H1 (cell line): Measurements from ENCODE around the gene RHOG. TPM values are rescaled to one million over a fixed set of nuclear protein-coding genes. Genes with fewer than 3 reads are reported as not detected.

Source experiments
- CTCF ChIA-PET: fragments of 300-600 bp; sonication (Branson Sonifier 250); formaldehyde crosslinking; loops from one replicate; lab custom pipeline; 2021; ENCODE audit not compliant: partially characterized antibody; lab: Charles Lee
- POLR2A ChIA-PET: fragments of 300-600 bp; sonication (Branson Sonifier 250); formaldehyde crosslinking; loops from one replicate; lab custom pipeline; 2021; ENCODE audit warnings: inconsistent platforms; ENCODE audit not compliant: partially characterized antibody; lab: Charles Lee
- DNase-seq, 2 experiments: peaks; one replicate each; pipeline versions ENCODE4 v3.0.0 to v3.0.0-alpha.2; 2010 to 2022; ENCODE audit warnings: low spot score in 2 of 2, low read depth in 1 of 2, mixed read lengths in 1 of 2
- FAIRE-seq: peaks from 2 replicates; lab custom pipeline; 2011; peaks lifted over from hg19 to GRCh38; lab: Jason Lieb, UNC
- H2AFZ ChIP-seq: 2 replicates; pipeline ENCODE4 v1.8.1; 2012; ENCODE audit warnings: low read length, inconsistent platforms
- H2AK5ac ChIP-seq: 2 replicates; pipeline ENCODE4 v1.6.1; 2013; ENCODE audit warnings: low read depth, low read length
- H2BK120ac ChIP-seq: replicated peaks from 2 replicates; pipeline ENCODE3; 2013; ENCODE audit warnings: low read depth, low read length, inconsistent platforms
- H2BK12ac ChIP-seq: 2 replicates; pipeline ENCODE4 v1.6.1; 2013; ENCODE audit warnings: low read depth, low read length
- H2BK15ac ChIP-seq: 2 replicates; pipeline ENCODE4 v1.6.1; 2013; ENCODE audit warnings: low read length
- H2BK20ac ChIP-seq: 2 replicates; pipeline ENCODE4 v1.6.1; 2013; ENCODE audit warnings: low read length
- H2BK5ac ChIP-seq: 2 replicates; pipeline ENCODE4 v1.6.1; 2013; ENCODE audit warnings: low read depth, low read length
- H3K14ac ChIP-seq: 2 replicates; pipeline ENCODE4 v1.6.1; 2013; ENCODE audit warnings: inconsistent platforms; ENCODE audit not compliant: insufficient read length
- H3K18ac ChIP-seq: 2 replicates; pipeline ENCODE4 v1.6.1; 2013; ENCODE audit warnings: low read length; ENCODE audit errors: extremely low read depth
- H3K23ac ChIP-seq: 2 replicates; pipeline ENCODE4 v1.6.1; 2013; ENCODE audit warnings: inconsistent platforms; ENCODE audit not compliant: insufficient read length
- H3K23me2 ChIP-seq: 2 replicates; pipeline ENCODE4 v1.6.1; 2013; ENCODE audit warnings: low read depth, low read length
- H3K27ac ChIP-seq: 2 replicates; pipeline ENCODE4 v1.6.1; 2011; ENCODE audit warnings: low read depth, low read length, inconsistent platforms
- H3K27me3 ChIP-seq, 4 experiments: replicated peaks in 1 of 4; 1 replicate in 1 of 4; 2 replicates in 3 of 4; pipeline versions ENCODE4 v1.6.1 to v1.8.1; 2011 to 2013; ENCODE audit warnings: low read length in 3 of 4, mild to moderate bottlenecking in 3 of 4, inconsistent platforms in 2 of 4, mixed read lengths in 2 of 4, moderate library complexity in 1 of 4; ENCODE audit not compliant: control insufficient read depth in 3 of 4, insufficient read depth in 3 of 4; ENCODE audit errors: extremely low read depth in 1 of 4
- H3K36me3 ChIP-seq, 4 experiments: 2 replicates each; pipeline versions ENCODE4 v1.6.1 to v1.8.1; 2011 to 2013; ENCODE audit warnings: mild to moderate bottlenecking in 4 of 4, low read length in 3 of 4, moderate library complexity in 2 of 4, control low read depth in 1 of 4, inconsistent platforms in 1 of 4; ENCODE audit not compliant: insufficient read depth in 4 of 4, control insufficient read depth in 2 of 4
- H3K4ac ChIP-seq: replicated peaks from 2 replicates; pipeline ENCODE3; 2013; ENCODE audit warnings: low read length, low read depth, mixed read lengths, inconsistent platforms; ENCODE audit not compliant: insufficient read length
- H3K4me1 ChIP-seq, 4 experiments: replicated peaks in 1 of 4; 1 replicate in 1 of 4; 2 replicates in 3 of 4; pipeline versions ENCODE4 v1.6.1 to v1.8.1; 2011 to 2013; ENCODE audit warnings: low read length in 3 of 4, inconsistent platforms in 2 of 4, mixed read lengths in 1 of 4; ENCODE audit not compliant: insufficient read depth in 4 of 4, control insufficient read depth in 3 of 4
- H3K4me2 ChIP-seq, 2 experiments: 2 replicates each; pipeline versions ENCODE4 v1.6.1 to v1.8.1; 2011 to 2013; ENCODE audit warnings: low read depth in 2 of 2, low read length in 2 of 2, control low read depth in 1 of 2, inconsistent platforms in 1 of 2, mild to moderate bottlenecking in 1 of 2; ENCODE audit not compliant: insufficient read depth in 1 of 2
- H3K4me3 ChIP-seq, 4 experiments: fragments of 200-600, 300-600 bp in 1 of 4; sonication (generic), shearing (Covaris generic), sonication (Bioruptor Twin) in 1 of 4; 2 replicates each; pipeline versions ENCODE4 v1.5.1 to v1.8.1; 2011 to 2016; ENCODE audit warnings: low read length in 4 of 4, low read depth in 3 of 4, control low read depth in 2 of 4, inconsistent platforms in 2 of 4, mild to moderate bottlenecking in 2 of 4, mixed read lengths in 1 of 4, moderate library complexity in 1 of 4; ENCODE audit not compliant: insufficient read depth in 2 of 4; ENCODE audit errors: extremely low read depth in 1 of 4
- H3K56ac ChIP-seq: replicated peaks from 2 replicates; pipeline ENCODE3; 2013; ENCODE audit warnings: low read depth, mild to moderate bottlenecking, mixed read lengths, low read length, inconsistent platforms; ENCODE audit not compliant: insufficient read length
- H3K79me1 ChIP-seq: 2 replicates; pipeline ENCODE4 v1.6.1; 2013; ENCODE audit warnings: low read depth, low read length, control low read depth
- H3K79me2 ChIP-seq, 2 experiments: 2 replicates each; pipeline versions ENCODE4 v1.6.1 to v1.8.1; 2012 to 2013; ENCODE audit warnings: low read length in 2 of 2, mild to moderate bottlenecking in 2 of 2, inconsistent platforms in 1 of 2; ENCODE audit not compliant: insufficient read depth in 2 of 2, control insufficient read depth in 1 of 2
- H3K9ac ChIP-seq, 4 experiments: replicated peaks in 1 of 4; 1 replicate in 1 of 4; 2 replicates in 3 of 4; pipeline versions ENCODE4 v1.6.1 to v1.8.1; 2011 to 2013; ENCODE audit warnings: low read depth in 3 of 4, low read length in 3 of 4, control low read depth in 2 of 4, mild to moderate bottlenecking in 2 of 4, moderate library complexity in 2 of 4, inconsistent platforms in 1 of 4; ENCODE audit errors: extremely low read depth in 1 of 4
- H3K9me3 ChIP-seq, 2 experiments: 2 replicates each; pipeline versions ENCODE4 v1.6.1 to v1.8.1; 2012 to 2013; ENCODE audit warnings: mild to moderate bottlenecking in 2 of 2, moderate library complexity in 2 of 2, control low read depth in 1 of 2, inconsistent platforms in 1 of 2, low read depth in 1 of 2, low read length in 1 of 2, mixed read lengths in 1 of 2; ENCODE audit not compliant: insufficient read depth in 2 of 2
- H4K20me1 ChIP-seq, 2 experiments: replicated peaks in 1 of 2; 2 replicates each; pipeline versions ENCODE3 to v1.8.1; 2011 to 2013; ENCODE audit warnings: inconsistent platforms in 2 of 2, low read length in 2 of 2, mild to moderate bottlenecking in 1 of 2; ENCODE audit not compliant: insufficient read depth in 2 of 2, control insufficient read depth in 1 of 2
- H4K5ac ChIP-seq: 2 replicates; pipeline ENCODE4 v1.6.1; 2013; ENCODE audit warnings: low read length, low read depth, mixed read lengths, inconsistent platforms; ENCODE audit not compliant: insufficient read length
- H4K8ac ChIP-seq: 2 replicates; pipeline ENCODE4 v1.8.0; 2013; ENCODE audit warnings: mild to moderate bottlenecking, moderate library complexity, low read length, inconsistent platforms; ENCODE audit not compliant: insufficient read depth; ENCODE audit errors: extremely low read depth
- H4K91ac ChIP-seq: replicated peaks from 2 replicates; pipeline ENCODE3; 2013; ENCODE audit warnings: low read length, mixed read lengths, inconsistent platforms; ENCODE audit not compliant: insufficient read length
- ASH2L ChIP-seq: fragments of 200-600, 300-600 bp; sonication (generic); IDR thresholded peaks from one replicate; pipeline ENCODE4 v1.7.1; 2017; ENCODE audit warnings: low read length
- E2F6 ChIP-seq: IDR thresholded peaks from 2 replicates; pipeline ENCODE4 v1.6.1; 2012; ENCODE audit warnings: inconsistent platforms
- HDAC2 ChIP-seq, 2 experiments: fragments of 300-600 bp in 1 of 2; sonication (generic) in 1 of 2; IDR thresholded peaks; 2 replicates each; pipeline ENCODE4 v1.6.1; 2011 to 2012; ENCODE audit warnings: low read depth in 2 of 2, low read length in 2 of 2, mild to moderate bottlenecking in 2 of 2, moderate library complexity in 2 of 2, borderline replicate concordance in 1 of 2, inconsistent platforms in 1 of 2
- MAFK ChIP-seq: IDR thresholded peaks from 2 replicates; pipeline ENCODE4 v1.6.1; 2012; ENCODE audit warnings: low read depth, mild to moderate bottlenecking, improper control_type of control experiment, low read length
- SP1 ChIP-seq: IDR thresholded peaks from 2 replicates; pipeline ENCODE4 v1.6.1; 2011; ENCODE audit warnings: low read depth, low read length
- USF2 ChIP-seq: IDR thresholded peaks from 2 replicates; pipeline ENCODE4 v1.6.1; 2011; ENCODE audit warnings: low read length, improper control_type of control experiment
- WGBS, 2 experiments: shearing (Covaris generic) in 1 of 2; methylation state at CpG; one replicate each; pipeline versions ENCODE4 v1.1.6 to v1.1.7; 2013 to 2015; ENCODE audit warnings: low lambda C conversion rate in 2 of 2, mixed read lengths in 2 of 2, inconsistent platforms in 1 of 2, low coverage in 1 of 2, missing lambda C conversion rate in 1 of 2; ENCODE audit not compliant: insufficient replicate concordance in 2 of 2, insufficient coverage in 1 of 2, insufficient read length in 1 of 2; ENCODE audit errors: extremely low coverage in 1 of 2, missing lambda C conversion rate in 1 of 2; 5-methylcytosine and 5-hydroxymethylcytosine counted together
- polyA plus RNA-seq, 7 experiments: library from polyadenylated mRNA; depleted of rRNA in 3 of 7; stranded (reverse) in 5 of 7; unstranded in 2 of 7; fragments of >200 nt in 5 of 7; fragments of 200-250 nt in 2 of 7; gene quantifications; 1 replicate in 5 of 7; 2 replicates in 1 of 7; 4 replicates in 1 of 7; pipeline versions ENCODE4 v1.2.1 to v1.2.3, GENCODE V29; 2011 to 2013; ENCODE audit warnings: missing spikeins in 2 of 7, mixed read lengths in 2 of 7
- total RNA-seq: library from RNA; stranded (reverse); fragmentation: NEBNext Ultra II Directional; extraction: Animal tissue kit (Norgen Biotek cat#: 25700); gene quantifications from 2 replicates; pipeline ENCODE4 v1.2.1, GENCODE V29; 2021
- TF ChIP-seq, protein P1 (sequence below), 3 experiments: IDR thresholded peaks; 1 replicate in 2 of 3; 2 replicates in 1 of 3; pipeline versions ENCODE4 v1.5.1 to v1.6.1; 2011; ENCODE audit warnings: low read length in 3 of 3, mild to moderate bottlenecking in 3 of 3, inconsistent platforms in 2 of 3, low read depth in 1 of 3, moderate library complexity in 1 of 3; ENCODE audit not compliant: insufficient read depth in 1 of 3; ENCODE audit errors: control extremely low read depth in 1 of 3
- TF ChIP-seq, protein P2 (sequence below): IDR thresholded peaks from 2 replicates; pipeline ENCODE4 v1.6.1; 2011; ENCODE audit warnings: low read depth, mild to moderate bottlenecking, low read length; ENCODE audit not compliant: insufficient read depth

RHOG gene
- total and polyA plus RNA-seq, 2 of the 8 experiments (the other 6 are each of a cell fraction or from before 2014, with no cell fraction given) = 28.3 to 69.6 TPM

DNA sequence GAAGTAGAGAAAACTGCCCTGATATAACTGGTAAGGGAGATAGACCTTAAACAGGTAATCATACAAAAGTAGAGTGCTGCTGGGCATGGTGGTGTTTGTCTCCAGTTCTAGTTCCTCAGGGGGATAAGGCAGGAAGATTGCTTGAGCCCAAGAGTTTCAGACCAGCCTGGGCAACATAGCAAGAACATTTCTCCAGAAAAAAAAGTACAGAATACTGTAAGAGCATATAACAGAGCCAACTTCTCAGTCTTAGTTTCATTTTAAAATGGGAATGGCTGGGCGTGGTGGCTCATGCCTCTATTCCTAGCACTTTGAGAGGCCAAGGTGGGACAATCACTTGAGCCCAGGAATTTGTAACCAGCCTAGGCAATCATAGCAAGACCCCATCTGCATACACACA is 4.5 kb upstream of the RHOG start:
- no peak overlapping the region for H2BK5ac ChIP-seq
- H4K91ac ChIP-seq = no peak overlapping the region
- H4K8ac ChIP-seq = no peak overlapping the region
- H3K79me2 ChIP-seq = peaks cover 0 to 2% of the 10 kb centered on the region in 2 experiments; a peak in 1 of 4 replicates
- no peak overlapping the region for H2BK12ac ChIP-seq
- DNase-seq (no peak), FAIRE-seq (no peak)
- peaks cover 3% of the 10 kb centered on the region for H3K23me2 ChIP-seq
- no peak overlapping the region for H2BK15ac ChIP-seq
- CTCF ChIA-PET = interaction anchor here (1.3 to 20.2 kb wide), 3 partner anchors 6 to 224 kb away, joined by 3 to 422 read pairs (median 214); partner anchors contain the start of gene STIM1
- no peaks in the 10 kb centered on the region for H3K36me3 ChIP-seq
- no peak overlapping the region for H3K18ac ChIP-seq
- no peak overlapping the region for H2AFZ ChIP-seq
- no peak overlapping the region for H3K4me2 ChIP-seq
- H3K4ac ChIP-seq = no peak overlapping the region
- no peak overlapping the region for H3K56ac ChIP-seq
- no peaks in the 10 kb centered on the region for H3K79me1 ChIP-seq
- H3K23ac ChIP-seq = no peak overlapping the region
- POLR2A ChIA-PET = interaction anchor here (1.7 kb wide), 1 partner anchor 9 kb away, joined by 5 read pairs; no protein-coding TSS in a partner anchor
- no peak overlapping the region for H3K14ac ChIP-seq
- H3K9me3 ChIP-seq = no peaks in the 10 kb centered on the region
- no peaks in the 10 kb centered on the region for H4K20me1 ChIP-seq
- H2AK5ac ChIP-seq = no peak overlapping the region
- no peak overlapping the region for H3K4me3 ChIP-seq
- H3K9ac ChIP-seq = no peak overlapping the region
- H3K27ac ChIP-seq = no peak overlapping the region
- no peak overlapping the region for H2BK20ac ChIP-seq
- H3K4me1 ChIP-seq = no peaks in the 10 kb centered on the region
- H4K5ac ChIP-seq = no peak overlapping the region
- H2BK120ac ChIP-seq = no peak overlapping the region
- peaks cover 0 to 3% (median 0%) of the 10 kb centered on the region in 4 experiments; a peak in 1 of 7 replicates for H3K27me3 ChIP-seq
- 88% methylated on average over 1 of the region's 1 CpG; no CpG with 5 or more reads in 1 of the 2 experiments for WGBS, 2 experiments
- TF ChIP-seq, protein P1, sequence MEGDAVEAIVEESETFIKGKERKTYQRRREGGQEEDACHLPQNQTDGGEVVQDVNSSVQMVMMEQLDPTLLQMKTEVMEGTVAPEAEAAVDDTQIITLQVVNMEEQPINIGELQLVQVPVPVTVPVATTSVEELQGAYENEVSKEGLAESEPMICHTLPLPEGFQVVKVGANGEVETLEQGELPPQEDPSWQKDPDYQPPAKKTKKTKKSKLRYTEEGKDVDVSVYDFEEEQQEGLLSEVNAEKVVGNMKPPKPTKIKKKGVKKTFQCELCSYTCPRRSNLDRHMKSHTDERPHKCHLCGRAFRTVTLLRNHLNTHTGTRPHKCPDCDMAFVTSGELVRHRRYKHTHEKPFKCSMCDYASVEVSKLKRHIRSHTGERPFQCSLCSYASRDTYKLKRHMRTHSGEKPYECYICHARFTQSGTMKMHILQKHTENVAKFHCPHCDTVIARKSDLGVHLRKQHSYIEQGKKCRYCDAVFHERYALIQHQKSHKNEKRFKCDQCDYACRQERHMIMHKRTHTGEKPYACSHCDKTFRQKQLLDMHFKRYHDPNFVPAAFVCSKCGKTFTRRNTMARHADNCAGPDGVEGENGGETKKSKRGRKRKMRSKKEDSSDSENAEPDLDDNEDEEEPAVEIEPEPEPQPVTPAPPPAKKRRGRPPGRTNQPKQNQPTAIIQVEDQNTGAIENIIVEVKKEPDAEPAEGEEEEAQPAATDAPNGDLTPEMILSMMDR (IDR thresholded peaks at IDR 0.05; ENCODE audit: control extremely low read depth in 1 of 3, insufficient read depth in 1 of 3, low read depth in 1 of 3, low read length in 3 of 3) = no peak
- TF ChIP-seq MAFK (no peak), HDAC2 (IDR thresholded peaks at IDR 0.05; ENCODE audit: borderline replicate concordance in 1 of 2, low read depth in 2 of 2, low read length in 2 of 2) (no peak), E2F6 (no peak), ASH2L (no peak), SP1 (no peak), USF2 (no peak)
- TF ChIP-seq, protein P2, sequence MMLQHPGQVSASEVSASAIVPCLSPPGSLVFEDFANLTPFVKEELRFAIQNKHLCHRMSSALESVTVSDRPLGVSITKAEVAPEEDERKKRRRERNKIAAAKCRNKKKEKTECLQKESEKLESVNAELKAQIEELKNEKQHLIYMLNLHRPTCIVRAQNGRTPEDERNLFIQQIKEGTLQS = no peak
